NOMO-1 treated with DMSO at 0.1 percent for 48 hours (cell line): ENCODE results near the gene C1RL.

Source experiments
- DNase-seq: peaks from one replicate; lab custom pipeline; 2025; ENCODE audit not compliant: unreplicated experiment; lab: John Stamatoyannopoulos, UW

The C1RL gene

GRCh38 chr12:7108796-7109571, at the start of gene C1RL:
C1RL (minus strand) TSS chr12:7109214; CDS start chr12:7109180, 34 bp downstream.
- peak; percentile 79 for DNase-seq

GRCh38 chr12:7157391-7157790, 48.4 kb upstream of the C1RL start:
- DNase-seq, result no peak

GRCh38 chr12:7156259-7157197, 47.5 kb upstream of the C1RL start:
- DNase-seq, result no peak

- DNase-seq, result no peak
These were observed 46.5 kb upstream of the C1RL start for GRCh38 chr12:7155471-7156034.

GRCh38 chr12:7154901-7155470, 46.0 kb upstream of the C1RL start:
- DNase-seq, result no peak

- no peak for DNase-seq
These were observed 45.0 kb upstream of the C1RL start for GRCh38 chr12:7154042-7154441.

- no peak for DNase-seq
These were observed 43.8 kb upstream of the C1RL start for GRCh38 chr12:7152818-7153217.

- no peak for DNase-seq
These were observed 42.5 kb upstream of the C1RL start for GRCh38 chr12:7151532-7151931.

GRCh38 chr12:7150841-7151240, 41.8 kb upstream of the C1RL start:
- no peak for DNase-seq

GRCh38 chr12:7150356-7150755, 41.3 kb upstream of the C1RL start:
- DNase-seq, result no peak

- DNase-seq, result no peak
These were observed 37.9 kb upstream of the C1RL start for GRCh38 chr12:7146906-7147305.

- DNase-seq, result no peak
These were observed 37.2 kb upstream of the C1RL start for GRCh38 chr12:7146228-7146627.

- no peak for DNase-seq
These were observed 36.7 kb upstream of the C1RL start for GRCh38 chr12:7145671-7146070.

GRCh38 chr12:7144414-7145120, 35.6 kb upstream of the C1RL start:
- DNase-seq, result no peak

- no peak for DNase-seq
These were observed 34.5 kb upstream of the C1RL start for GRCh38 chr12:7143564-7143963.

- DNase-seq, result no peak
These were observed 33.9 kb upstream of the C1RL start for GRCh38 chr12:7142809-7143465.

- DNase-seq, result peak; percentile 31
These were observed 33.1 kb upstream of the C1RL start for GRCh38 chr12:7142056-7142644.

- no peak for DNase-seq
These were observed 32.5 kb upstream of the C1RL start for GRCh38 chr12:7141351-7142005.

- no peak for DNase-seq
These were observed 30.2 kb upstream of the C1RL start for GRCh38 chr12:7139200-7139599.
